ENCODE data around the gene TNFRSF13B. TPM values are rescaled to one million over a fixed set of nuclear protein-coding genes. Genes with fewer than 3 reads are reported as not detected.

Gene TNFRSF13B
- total RNA-seq, 1 donor: not detected

DNA sequence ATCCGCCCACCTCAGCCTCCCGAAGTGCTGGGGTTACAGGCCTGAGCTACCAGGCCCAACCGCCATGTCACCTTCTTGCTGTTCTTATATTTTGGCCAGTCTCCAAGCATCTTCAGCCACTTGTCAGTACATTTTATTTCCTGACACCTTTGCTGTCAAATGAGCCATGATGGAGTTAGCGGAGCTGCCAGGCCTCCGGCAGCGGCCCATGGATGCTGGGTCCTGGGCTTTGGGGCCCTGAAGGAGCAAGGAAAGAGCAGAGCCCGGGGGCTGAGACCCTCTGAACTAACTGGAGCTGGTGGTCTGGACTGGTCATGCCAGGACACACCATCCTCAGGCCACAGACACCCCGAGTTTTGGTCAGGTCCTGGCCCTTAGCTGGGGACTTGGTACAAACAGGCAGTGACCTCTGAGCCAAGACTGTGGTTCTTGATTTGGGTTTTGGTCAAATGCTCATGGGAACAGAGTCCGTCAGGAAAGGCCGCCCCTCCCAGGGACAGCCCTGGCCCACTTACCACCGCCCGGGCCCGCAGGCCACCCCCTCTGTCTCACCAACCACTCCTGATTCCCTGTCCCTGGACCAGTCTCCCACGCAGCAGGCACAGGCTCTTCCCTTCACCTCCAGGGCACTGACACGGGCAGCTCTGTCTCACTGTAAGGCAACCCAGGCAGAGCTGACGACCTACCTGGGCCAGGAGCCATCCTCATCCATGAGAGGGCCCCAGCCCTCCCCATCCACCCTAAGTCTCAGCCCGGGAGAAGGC, 42.0 kb downstream of the TNFRSF13B start:
- H3K27me3 ChIP-seq (ENCODE audit: insufficient read depth, low read length): peaks cover 18% of the 10 kb centered on the region
- H4K20me1 ChIP-seq (ENCODE audit: insufficient read depth, low read length): no peaks in the 10 kb centered on the region
- no peak overlapping the region for H3K4me2 ChIP-seq (ENCODE audit: insufficient read depth, low read length)
- no peak overlapping the region for H2AFZ ChIP-seq (ENCODE audit: low read length)
- H3K9me3 ChIP-seq (ENCODE audit: low read depth, low read length): no peaks in the 10 kb centered on the region
- no peak overlapping the region for H3K27ac ChIP-seq (ENCODE audit: low read depth, low read length)
- TF ChIP-seq, protein P1, sequence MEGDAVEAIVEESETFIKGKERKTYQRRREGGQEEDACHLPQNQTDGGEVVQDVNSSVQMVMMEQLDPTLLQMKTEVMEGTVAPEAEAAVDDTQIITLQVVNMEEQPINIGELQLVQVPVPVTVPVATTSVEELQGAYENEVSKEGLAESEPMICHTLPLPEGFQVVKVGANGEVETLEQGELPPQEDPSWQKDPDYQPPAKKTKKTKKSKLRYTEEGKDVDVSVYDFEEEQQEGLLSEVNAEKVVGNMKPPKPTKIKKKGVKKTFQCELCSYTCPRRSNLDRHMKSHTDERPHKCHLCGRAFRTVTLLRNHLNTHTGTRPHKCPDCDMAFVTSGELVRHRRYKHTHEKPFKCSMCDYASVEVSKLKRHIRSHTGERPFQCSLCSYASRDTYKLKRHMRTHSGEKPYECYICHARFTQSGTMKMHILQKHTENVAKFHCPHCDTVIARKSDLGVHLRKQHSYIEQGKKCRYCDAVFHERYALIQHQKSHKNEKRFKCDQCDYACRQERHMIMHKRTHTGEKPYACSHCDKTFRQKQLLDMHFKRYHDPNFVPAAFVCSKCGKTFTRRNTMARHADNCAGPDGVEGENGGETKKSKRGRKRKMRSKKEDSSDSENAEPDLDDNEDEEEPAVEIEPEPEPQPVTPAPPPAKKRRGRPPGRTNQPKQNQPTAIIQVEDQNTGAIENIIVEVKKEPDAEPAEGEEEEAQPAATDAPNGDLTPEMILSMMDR (IDR thresholded peaks at IDR 0.05; ENCODE audit: extremely low read depth, low read depth, low read length): no peak
- DNase-seq (ENCODE audit: insufficient read length, low spot score, missing footprints): peak; percentile 43
- no peak overlapping the region for H3K4me3 ChIP-seq (ENCODE audit: insufficient read depth, low read length)
- H3K4me1 ChIP-seq (ENCODE audit: insufficient read depth, low read length): no peaks in the 10 kb centered on the region
- H3K36me3 ChIP-seq (ENCODE audit: insufficient read depth, low read length): no peaks in the 10 kb centered on the region
- no peaks in the 10 kb centered on the region for H3K79me2 ChIP-seq (ENCODE audit: insufficient read depth, low read length)

- Histone ChIP-seq H2AFZ (ENCODE audit: low read length) (no peak overlapping the region), H3K4me2 (ENCODE audit: insufficient read depth, low read length) (no peak overlapping the region), H3K79me2 (ENCODE audit: insufficient read depth, low read length) (no peaks in the 10 kb centered on the region), H3K4me1 (ENCODE audit: insufficient read depth, low read length) (no peaks in the 10 kb centered on the region), H3K9me3 (ENCODE audit: low read depth, low read length) (no peaks in the 10 kb centered on the region), H4K20me1 (ENCODE audit: insufficient read depth, low read length) (no peaks in the 10 kb centered on the region), H3K27me3 (ENCODE audit: insufficient read depth, low read length) (peaks cover 18% of the 10 kb centered on the region), H3K36me3 (ENCODE audit: insufficient read depth, low read length) (no peaks in the 10 kb centered on the region), H3K4me3 (ENCODE audit: insufficient read depth, low read length) (no peak overlapping the region), H3K27ac (ENCODE audit: low read depth, low read length) (no peak overlapping the region)
- TF ChIP-seq, protein P1 (IDR thresholded peaks at IDR 0.05; ENCODE audit: extremely low read depth, low read depth, low read length): no peak
- DNase-seq (ENCODE audit: insufficient read length, low spot score, missing footprints): peak; percentile 60
Observed at GRCh38 chr17:16929035-16929680, 42.8 kb downstream of the TNFRSF13B start.

DNA sequence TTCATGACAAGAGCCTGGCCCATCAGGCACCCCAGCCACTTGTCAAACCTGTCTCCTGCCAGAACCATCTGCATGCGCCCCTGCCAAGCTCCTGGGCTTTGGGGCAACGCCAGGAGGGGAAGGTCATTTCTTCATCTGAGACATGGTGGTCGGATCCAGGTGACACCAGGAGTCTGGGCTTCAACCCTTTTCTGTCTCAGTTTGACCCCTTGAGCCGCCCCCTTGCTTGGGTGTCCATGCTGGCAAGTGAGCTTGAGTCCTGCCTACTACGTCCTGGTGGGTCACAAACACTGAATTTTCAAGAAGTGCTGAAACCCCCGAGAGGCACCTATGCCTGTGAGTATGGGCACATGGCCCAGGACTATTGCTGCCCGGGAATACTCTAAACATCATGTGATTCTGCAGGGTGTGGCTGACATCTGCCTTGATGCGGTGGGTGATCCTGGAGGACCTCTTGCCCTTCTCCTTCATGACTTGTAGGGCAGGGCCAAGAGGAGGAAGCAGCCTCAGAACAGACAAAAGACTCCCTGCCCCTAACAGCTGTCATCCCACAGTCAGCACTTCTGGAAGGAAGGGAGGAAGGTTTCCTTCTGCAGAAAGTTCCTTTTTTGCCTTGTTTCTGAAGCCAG, 43.4 kb downstream of the TNFRSF13B start:
- peaks cover 18% of the 10 kb centered on the region for H3K27me3 ChIP-seq (ENCODE audit: insufficient read depth, low read length)
- H3K79me2 ChIP-seq (ENCODE audit: insufficient read depth, low read length): no peaks in the 10 kb centered on the region
- H2AFZ ChIP-seq (ENCODE audit: low read length): no peak overlapping the region
- peak; percentile 58 for DNase-seq (ENCODE audit: insufficient read length, low spot score, missing footprints)
- TF ChIP-seq, protein P1 (IDR thresholded peaks at IDR 0.05; ENCODE audit: extremely low read depth, low read depth, low read length): no peak
- H3K4me3 ChIP-seq (ENCODE audit: insufficient read depth, low read length): no peak overlapping the region
- H3K4me2 ChIP-seq (ENCODE audit: insufficient read depth, low read length): no peak overlapping the region
- H3K27ac ChIP-seq (ENCODE audit: low read depth, low read length): no peak overlapping the region
- H3K36me3 ChIP-seq (ENCODE audit: insufficient read depth, low read length): no peaks in the 10 kb centered on the region
- H4K20me1 ChIP-seq (ENCODE audit: insufficient read depth, low read length): no peaks in the 10 kb centered on the region
- H3K4me1 ChIP-seq (ENCODE audit: insufficient read depth, low read length): no peaks in the 10 kb centered on the region
- no peaks in the 10 kb centered on the region for H3K9me3 ChIP-seq (ENCODE audit: low read depth, low read length)

Data from osteoblast (primary cell).